ENCODE measurements around the gene APBB1IP.

DNA sequence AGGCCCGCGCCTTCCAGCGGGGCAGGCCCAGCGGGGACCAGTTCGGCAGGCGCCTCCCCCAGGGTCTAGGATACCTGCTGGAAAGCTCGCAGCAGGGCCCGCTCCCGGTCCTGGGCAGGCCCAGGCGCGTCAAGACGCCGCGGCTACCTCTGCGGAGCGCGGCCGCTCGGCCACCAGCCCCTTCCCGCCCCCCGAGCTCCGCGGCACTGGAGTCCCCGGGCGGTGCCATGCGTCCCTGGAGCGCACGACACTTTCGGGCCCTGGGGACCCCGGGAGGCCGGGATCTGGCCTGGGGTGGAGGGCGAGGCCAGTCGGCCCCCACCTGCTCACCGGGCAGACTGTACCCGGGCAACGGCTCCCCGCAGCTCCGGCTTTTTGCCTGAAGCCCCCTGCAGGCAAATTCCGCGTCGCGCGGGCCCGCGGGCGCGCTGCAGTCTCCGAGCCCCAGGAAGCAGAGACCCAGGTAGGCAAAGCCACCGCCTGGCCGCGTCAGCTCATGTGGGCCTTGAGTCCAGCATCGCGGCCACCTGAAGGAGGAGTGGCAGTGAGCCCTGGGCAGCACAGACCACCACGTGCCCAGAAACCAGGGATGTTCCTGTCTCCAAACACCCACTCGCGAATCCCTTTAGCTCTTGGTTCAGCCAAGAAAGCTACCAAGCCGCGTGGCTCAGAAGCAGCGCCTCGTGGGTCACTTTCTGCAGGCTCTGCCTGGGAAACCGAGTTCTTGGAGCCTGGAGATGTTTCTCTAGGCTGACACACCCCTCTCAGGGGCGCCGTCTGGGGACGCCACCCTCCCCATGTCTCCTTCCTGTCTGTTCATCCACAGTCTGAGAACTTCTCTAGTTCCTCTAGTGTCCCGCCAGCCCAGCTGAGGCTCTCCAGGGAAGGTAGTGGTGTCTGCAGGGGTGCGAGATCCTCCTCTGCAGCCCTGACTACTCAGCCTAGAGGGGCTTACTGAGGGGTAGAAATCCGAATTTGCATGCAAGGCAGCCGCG lies 46.1 kb upstream of the APBB1IP start:
- TF ChIP-seq, protein P1, sequence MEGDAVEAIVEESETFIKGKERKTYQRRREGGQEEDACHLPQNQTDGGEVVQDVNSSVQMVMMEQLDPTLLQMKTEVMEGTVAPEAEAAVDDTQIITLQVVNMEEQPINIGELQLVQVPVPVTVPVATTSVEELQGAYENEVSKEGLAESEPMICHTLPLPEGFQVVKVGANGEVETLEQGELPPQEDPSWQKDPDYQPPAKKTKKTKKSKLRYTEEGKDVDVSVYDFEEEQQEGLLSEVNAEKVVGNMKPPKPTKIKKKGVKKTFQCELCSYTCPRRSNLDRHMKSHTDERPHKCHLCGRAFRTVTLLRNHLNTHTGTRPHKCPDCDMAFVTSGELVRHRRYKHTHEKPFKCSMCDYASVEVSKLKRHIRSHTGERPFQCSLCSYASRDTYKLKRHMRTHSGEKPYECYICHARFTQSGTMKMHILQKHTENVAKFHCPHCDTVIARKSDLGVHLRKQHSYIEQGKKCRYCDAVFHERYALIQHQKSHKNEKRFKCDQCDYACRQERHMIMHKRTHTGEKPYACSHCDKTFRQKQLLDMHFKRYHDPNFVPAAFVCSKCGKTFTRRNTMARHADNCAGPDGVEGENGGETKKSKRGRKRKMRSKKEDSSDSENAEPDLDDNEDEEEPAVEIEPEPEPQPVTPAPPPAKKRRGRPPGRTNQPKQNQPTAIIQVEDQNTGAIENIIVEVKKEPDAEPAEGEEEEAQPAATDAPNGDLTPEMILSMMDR (IDR thresholded peaks at IDR 0.05): no peak
- TF ChIP-seq POLR2A (IDR thresholded peaks at IDR 0.05): no peak
